DND-41 (cell line): ENCODE measurements around the gene MTMR4.
"Not testable (repeated sequence)": the region's sequence is repeated elsewhere in the genome, so short reads cannot be mapped to it uniquely, and the experiment has no call there.

Experiments
- ATAC-seq: fragments of 200-7000 bp; cut with Tn5 transposase; 3 replicates; pipeline ENCODE4 v1.9.1; 2021; ENCODE audit warnings: low read depth; ENCODE audit not compliant: insufficient read depth
- DNase-seq: peaks from one replicate; pipeline ENCODE4 v3.0.0-alpha.2; 2020
- H2AFZ ChIP-seq: 2 replicates; pipeline ENCODE4 v1.6.0; 2012; ENCODE audit warnings: low read depth, low read length
- H3K27ac ChIP-seq: 2 replicates; pipeline ENCODE4 v1.5.1; 2012; ENCODE audit warnings: low read length, inconsistent platforms
- H3K27me3 ChIP-seq: fragments of 200-600 bp; sonication (generic); 2 replicates; pipeline ENCODE4 v1.6.0; 2012; ENCODE audit warnings: low read length, mild to moderate bottlenecking, inconsistent platforms; ENCODE audit not compliant: insufficient read depth, poor library complexity
- H3K36me3 ChIP-seq: 2 replicates; pipeline ENCODE4 v1.5.1; 2012; ENCODE audit warnings: low read length, inconsistent platforms; ENCODE audit not compliant: insufficient read depth
- H3K4me1 ChIP-seq: 2 replicates; pipeline ENCODE4 v1.5.1; 2012; ENCODE audit warnings: mild to moderate bottlenecking, low read length; ENCODE audit not compliant: insufficient read depth
- H3K4me2 ChIP-seq: 2 replicates; pipeline ENCODE4 v1.6.0; 2012; ENCODE audit warnings: mild to moderate bottlenecking, moderate library complexity, low read length, inconsistent platforms; ENCODE audit not compliant: insufficient read depth
- H3K4me3 ChIP-seq, 2 experiments: fragments of 200-600 bp in 1 of 2; shearing (Covaris generic) in 1 of 2; 2 replicates each; pipeline ENCODE4 v1.5.1; 2012 to 2016; ENCODE audit warnings: inconsistent platforms in 2 of 2, low read length in 2 of 2, mild to moderate bottlenecking in 2 of 2, low read depth in 1 of 2, moderate library complexity in 1 of 2
- H3K79me2 ChIP-seq: 2 replicates; pipeline ENCODE4 v1.6.0; 2012; ENCODE audit warnings: low read length, inconsistent platforms; ENCODE audit not compliant: insufficient read depth
- H3K9ac ChIP-seq: 2 replicates; pipeline ENCODE4 v1.6.0; 2012; ENCODE audit warnings: low read depth, mild to moderate bottlenecking, inconsistent platforms, low read length, moderate library complexity
- H3K9me3 ChIP-seq: 2 replicates; pipeline ENCODE4 v1.5.1; 2012; ENCODE audit warnings: low read length, moderate library complexity, mild to moderate bottlenecking, inconsistent platforms; ENCODE audit not compliant: insufficient read depth, severe bottlenecking
- H4K20me1 ChIP-seq: 2 replicates; pipeline ENCODE4 v1.6.0; 2012; ENCODE audit warnings: low read length; ENCODE audit not compliant: insufficient read depth
- CTCF ChIP-seq: IDR thresholded peaks from 2 replicates; pipeline ENCODE4 v1.5.1; 2012; ENCODE audit warnings: borderline replicate concordance, low read length, moderate library complexity, mild to moderate bottlenecking; ENCODE audit not compliant: poor library complexity, severe bottlenecking; ENCODE audit errors: extremely low read depth
- EZH2 ChIP-seq: IDR thresholded peaks from 3 replicates; pipeline ENCODE4 v1.6.1; 2012; ENCODE audit warnings: borderline replicate concordance, low read depth, mild to moderate bottlenecking, moderate library complexity, low read length, inconsistent platforms; ENCODE audit not compliant: severe bottlenecking

Gene MTMR4

DNA sequence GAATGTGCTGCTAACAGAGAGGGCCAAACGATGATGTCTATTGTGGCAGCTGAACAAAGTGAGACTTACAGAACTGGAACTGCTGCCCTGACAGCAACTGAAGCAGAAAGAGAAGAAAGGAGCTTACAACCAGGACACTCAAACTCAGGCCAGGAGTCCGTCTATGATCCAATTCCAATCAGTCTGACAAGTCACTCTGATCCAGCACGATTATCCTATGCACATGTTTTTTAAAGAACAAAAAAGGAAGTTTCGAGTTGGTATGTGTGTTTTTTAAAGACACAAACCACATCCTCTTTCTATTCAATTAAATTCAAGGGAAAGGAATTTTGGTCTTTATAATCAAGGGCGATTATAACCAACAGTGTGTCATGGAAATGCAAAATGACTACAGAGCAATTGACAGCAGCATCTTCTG lies 42.4 kb upstream of the MTMR4 start:
- Histone ChIP-seq H3K9me3 (no peaks in the 10 kb centered on the region), H3K9ac (no peak overlapping the region), H3K27me3 (peaks cover 24% of the 10 kb centered on the region), H3K36me3 (no peaks in the 10 kb centered on the region), H3K4me3 (no peak overlapping the region), H4K20me1 (no peaks in the 10 kb centered on the region), H3K27ac (no peak overlapping the region), H2AFZ (no peak overlapping the region), H3K4me1 (no peaks in the 10 kb centered on the region), H3K4me2 (no peak overlapping the region), H3K79me2 (no peaks in the 10 kb centered on the region)
- ATAC-seq (no peak), DNase-seq (no peak)
- no peak for TF ChIP-seq CTCF
- no peak for TF ChIP-seq EZH2

DNA sequence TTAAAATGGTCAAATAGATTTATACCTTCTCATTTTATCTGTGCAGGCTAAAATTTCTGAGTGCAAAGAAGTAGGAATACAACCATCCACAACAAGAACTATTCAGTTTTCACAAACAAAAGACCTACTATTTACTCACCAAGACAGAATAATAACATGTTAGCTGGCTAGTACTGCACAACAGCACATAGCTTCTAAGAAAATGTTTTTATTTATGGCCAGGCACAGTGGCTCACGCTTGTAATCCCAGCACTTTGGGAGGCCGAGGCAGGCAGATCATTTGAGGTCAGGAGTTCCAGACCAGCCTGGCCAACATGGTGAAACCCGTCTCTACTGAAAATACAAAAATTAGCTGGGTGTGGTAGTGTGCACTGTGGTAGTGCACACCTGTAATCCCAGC lies 40.7 kb upstream of the MTMR4 start:
- DNase-seq, H3K79me2 ChIP-seq, H4K20me1 ChIP-seq, H3K27ac ChIP-seq, H3K4me2 ChIP-seq, H3K9ac ChIP-seq, H3K4me1 ChIP-seq, H3K9me3 ChIP-seq, H2AFZ ChIP-seq, H3K4me3 ChIP-seq, H3K36me3 ChIP-seq, ATAC-seq: not testable (repeated sequence)
- peaks cover 15% of the 10 kb centered on the region for H3K27me3 ChIP-seq

GRCh38 chr17:58541249-58541648 lies 26.8 kb upstream of the MTMR4 start:
- H3K4me3 ChIP-seq, result no peak overlapping the region
- H3K36me3 ChIP-seq, result no peaks in the 10 kb centered on the region
- no peak overlapping the region for H3K27ac ChIP-seq
- H3K27me3 ChIP-seq, result peaks cover 30% of the 10 kb centered on the region
- no peaks in the 10 kb centered on the region for H3K4me1 ChIP-seq
- peak; percentile 58; the same call in 2 of the 3 replicates for ATAC-seq
- no peak overlapping the region for H3K4me2 ChIP-seq
- TF ChIP-seq EZH2 (no peak), CTCF (peak; percentile 35)
- no peaks in the 10 kb centered on the region for H3K9me3 ChIP-seq
- no peaks in the 10 kb centered on the region for H3K79me2 ChIP-seq
- DNase-seq, result no peak
- no peaks in the 10 kb centered on the region for H4K20me1 ChIP-seq
- H2AFZ ChIP-seq, result no peak overlapping the region
- H3K9ac ChIP-seq, result no peak overlapping the region

GRCh38 chr17:58539698-58540097 lies 25.3 kb upstream of the MTMR4 start:
- Histone ChIP-seq H3K79me2 (no peaks in the 10 kb centered on the region), H3K4me2 (no peak overlapping the region), H2AFZ (no peak overlapping the region), H3K4me1 (no peaks in the 10 kb centered on the region), H3K4me3 (no peak overlapping the region), H3K9ac (no peak overlapping the region), H3K27me3 (peaks cover 42% of the 10 kb centered on the region), H3K36me3 (no peaks in the 10 kb centered on the region), H4K20me1 (peaks cover under 1% of the 10 kb centered on the region; the same call in 1 of the 2 replicates), H3K27ac (no peak overlapping the region), H3K9me3 (no peaks in the 10 kb centered on the region)
- ATAC-seq (no peak), DNase-seq (no peak)
- no peak for TF ChIP-seq CTCF
- TF ChIP-seq EZH2, result no peak
